CD4-positive, alpha-beta memory T cell (primary cell): ENCODE results near the gene FNDC3B. TPM values are rescaled to one million over a fixed set of nuclear protein-coding genes. Genes with fewer than 3 reads are reported as not detected.

Experiments
- CTCF ChIA-PET: fragments of 350-600 bp; sonication (Branson Sonifier 250); formaldehyde crosslinking; loops from one replicate; lab custom pipeline; 2021; ENCODE audit warnings: inconsistent platforms; ENCODE audit not compliant: partially characterized antibody; lab: Charles Lee
- POLR2A ChIA-PET: fragments of 350-600 bp; sonication (Branson Sonifier 250); formaldehyde crosslinking; loops from one replicate; lab custom pipeline; 2021; ENCODE audit not compliant: partially characterized antibody; lab: Charles Lee
- DNase-seq, 5 donors: peaks; one replicate each; pipeline versions ENCODE4 v3.0.0 to v3.0.0-alpha.2; 2020 to 2022; ENCODE audit warnings: mixed read lengths in 1 of 5
- H3K27ac ChIP-seq: one replicate; pipeline ENCODE4 v1.7.0; 2013; ENCODE audit warnings: low read depth, low read length
- H3K27me3 ChIP-seq: 2 replicates; pipeline ENCODE4 v1.7.0; 2013; ENCODE audit warnings: mild to moderate bottlenecking, low read length, moderate library complexity; ENCODE audit not compliant: insufficient read depth
- H3K36me3 ChIP-seq: 2 replicates; pipeline ENCODE4 v1.7.0; 2013; ENCODE audit warnings: mild to moderate bottlenecking, low read length, moderate library complexity; ENCODE audit not compliant: insufficient read depth
- H3K4me1 ChIP-seq: 2 replicates; pipeline ENCODE4 v1.7.0; 2013; ENCODE audit warnings: mild to moderate bottlenecking, low read length, moderate library complexity; ENCODE audit not compliant: insufficient read depth
- H3K4me3 ChIP-seq, 2 donors: one replicate each; pipeline ENCODE4 v1.7.0; 2013; ENCODE audit warnings: low read length in 2 of 2, mild to moderate bottlenecking in 1 of 2
- H3K9me3 ChIP-seq, 2 donors: one replicate each; pipeline ENCODE4 v1.7.0; 2013; ENCODE audit warnings: low read length in 2 of 2, control low read depth in 1 of 2; ENCODE audit not compliant: control insufficient read depth in 1 of 2
- H3K27ac Mint-ChIP-seq, 7 donors: one replicate each; pipeline ENCODE4 v1.8.0; 2020 to 2021; ENCODE audit warnings: mixed read lengths in 7 of 7, mild to moderate bottlenecking in 6 of 7, inconsistent platforms in 3 of 7, moderate library complexity in 3 of 7
- H3K27me3 Mint-ChIP-seq, 2 donors: one replicate each; pipeline ENCODE4 v1.8.0; 2020 to 2021; ENCODE audit warnings: mixed read lengths in 2 of 2
- H3K36me3 Mint-ChIP-seq, 2 donors: one replicate each; pipeline ENCODE4 v1.8.0; 2020 to 2021; ENCODE audit warnings: mixed read lengths in 2 of 2, inconsistent platforms in 1 of 2, mild to moderate bottlenecking in 1 of 2
- H3K4me1 Mint-ChIP-seq, 4 donors: one replicate each; pipeline ENCODE4 v1.8.0; 2020 to 2021; ENCODE audit warnings: mixed read lengths in 4 of 4, mild to moderate bottlenecking in 1 of 4
- H3K4me3 Mint-ChIP-seq, 8 donors: one replicate each; pipeline ENCODE4 v1.8.0; 2020 to 2021; ENCODE audit warnings: mixed read lengths in 8 of 8, mild to moderate bottlenecking in 7 of 8, moderate library complexity in 6 of 8, inconsistent platforms in 3 of 8
- H3K9me3 Mint-ChIP-seq, 8 donors: one replicate each; pipeline ENCODE4 v1.8.0; 2020 to 2021; ENCODE audit warnings: mixed read lengths in 8 of 8, mild to moderate bottlenecking in 5 of 8, inconsistent platforms in 3 of 8, moderate library complexity in 1 of 8
- intact Hi-C: fragments of 100-400 bp; cut with micrococcal nuclease; formaldehyde crosslinking; loops from one replicate; pipeline ENCODE4 v1.15.1; 2023
- polyA plus RNA-seq, 2 donors: library from polyadenylated mRNA; unstranded; fragments of 300-500 nt; fragmentation: Illumina TruSeq; gene quantifications; one replicate each; pipeline ENCODE4 v1.2.3, GENCODE V29; 2021
- total RNA-seq, 2 experiments: library from RNA; stranded (reverse); gene quantifications; one replicate each; pipeline ENCODE4 v1.2.3, GENCODE V29; 2021

FNDC3B gene
- total and polyA plus RNA-seq, 4 experiments from 2014 or later = 10.9 to 18.2 (median 14.8) TPM

GRCh38 chr3:172259111-172259541, 219.7 kb downstream of the FNDC3B start:
- H3K27ac ChIP-seq = no peak overlapping the region
- no peaks in the 10 kb centered on the region for H3K4me1 Mint-ChIP-seq
- H3K27ac Mint-ChIP-seq = peak overlapping the region in 1 of 7 donors; percentile 18

GRCh38 chr3:172259726-172260248, 220.4 kb downstream of the FNDC3B start:
- no peak overlapping the region for H3K27ac Mint-ChIP-seq
- no peak overlapping the region for H3K27ac ChIP-seq
- peaks cover 22 to 58% of the 10 kb centered on the region in 2 donors for H3K36me3 Mint-ChIP-seq
- DNase-seq = no peak
- H3K27me3 Mint-ChIP-seq = no peaks in the 10 kb centered on the region
- H3K4me1 ChIP-seq = no peaks in the 10 kb centered on the region
- H3K36me3 ChIP-seq = no peaks in the 10 kb centered on the region
- no peaks in the 10 kb centered on the region for H3K27me3 ChIP-seq
- no peaks in the 10 kb centered on the region for H3K9me3 Mint-ChIP-seq
- no peaks in the 10 kb centered on the region for H3K9me3 ChIP-seq
- POLR2A ChIA-PET = no interaction called here
- CTCF ChIA-PET = interaction anchor here (1.0 to 1.4 kb wide), 2 partner anchors 73 to 224 kb away, joined by 4 to 5 read pairs; no protein-coding TSS in a partner anchor
- intact Hi-C loops = no loop called here
- H3K4me3 Mint-ChIP-seq = no peak overlapping the region
- H3K4me3 ChIP-seq = no peak overlapping the region
- H3K4me1 Mint-ChIP-seq = no peaks in the 10 kb centered on the region

More at GRCh38 chr3:172259111-172259541, 219.7 kb downstream of the FNDC3B start:
- Histone ChIP-seq H3K36me3 (no peaks in the 10 kb centered on the region), H3K27me3 (no peaks in the 10 kb centered on the region), H3K4me1 (no peaks in the 10 kb centered on the region), H3K4me3 (no peak overlapping the region), H3K9me3 (no peaks in the 10 kb centered on the region)
- Mint-ChIP-seq H3K4me3 (no peak overlapping the region), H3K36me3 (peaks cover 27 to 59% of the 10 kb centered on the region in 2 donors), H3K9me3 (no peaks in the 10 kb centered on the region), H3K27me3 (no peaks in the 10 kb centered on the region)
- intact Hi-C loops = no loop called here
- CTCF ChIA-PET = interaction anchor here (1.4 kb wide), 1 partner anchor 73 kb away, joined by 4 read pairs; no protein-coding TSS in a partner anchor
- no peak for DNase-seq
- POLR2A ChIA-PET = no interaction called here

GRCh38 chr3:172260381-172260780, 221.0 kb downstream of the FNDC3B start:
- H3K27ac Mint-ChIP-seq = no peak overlapping the region
- no peaks in the 10 kb centered on the region for H3K4me1 ChIP-seq
- no peak overlapping the region for H3K4me3 Mint-ChIP-seq
- no peak overlapping the region for H3K4me3 ChIP-seq
- no peaks in the 10 kb centered on the region for H3K9me3 Mint-ChIP-seq
- H3K27me3 Mint-ChIP-seq = no peaks in the 10 kb centered on the region
- no peaks in the 10 kb centered on the region for H3K27me3 ChIP-seq
- peaks cover 23 to 55% of the 10 kb centered on the region in 2 donors for H3K36me3 Mint-ChIP-seq
- no peaks in the 10 kb centered on the region for H3K4me1 Mint-ChIP-seq
- H3K36me3 ChIP-seq = no peaks in the 10 kb centered on the region
- CTCF ChIA-PET = interaction anchor here (1.0 to 1.4 kb wide), 2 partner anchors 72 to 225 kb away, joined by 4 to 5 read pairs; no protein-coding TSS in a partner anchor
- intact Hi-C loops = no loop called here
- no peaks in the 10 kb centered on the region for H3K9me3 ChIP-seq
- POLR2A ChIA-PET = no interaction called here
- no peak overlapping the region for H3K27ac ChIP-seq
- no peak for DNase-seq

GRCh38 chr3:172261054-172261453, 221.7 kb downstream of the FNDC3B start:
- DNase-seq = no peak
- intact Hi-C loops = no loop called here
- Mint-ChIP-seq H3K27ac (no peak overlapping the region), H3K4me1 (no peaks in the 10 kb centered on the region), H3K9me3 (no peaks in the 10 kb centered on the region), H3K36me3 (peaks cover 21 to 50% of the 10 kb centered on the region in 2 donors), H3K27me3 (no peaks in the 10 kb centered on the region), H3K4me3 (no peak overlapping the region)
- Histone ChIP-seq H3K27ac (no peak overlapping the region), H3K36me3 (no peaks in the 10 kb centered on the region), H3K4me1 (no peaks in the 10 kb centered on the region), H3K27me3 (no peaks in the 10 kb centered on the region), H3K4me3 (no peak overlapping the region), H3K9me3 (no peaks in the 10 kb centered on the region)
- ChIA-PET CTCF (interaction anchor here (1.0 kb wide), 1 partner anchor 226 kb away, joined by 5 read pairs; no protein-coding TSS in a partner anchor), POLR2A (no interaction called here)

GRCh38 chr3:172262991-172263608, 223.7 kb downstream of the FNDC3B start:
- Mint-ChIP-seq H3K27ac (no peak overlapping the region), H3K9me3 (no peaks in the 10 kb centered on the region), H3K36me3 (peaks cover 19 to 44% of the 10 kb centered on the region in 2 donors), H3K4me1 (no peaks in the 10 kb centered on the region), H3K27me3 (no peaks in the 10 kb centered on the region), H3K4me3 (no peak overlapping the region)
- intact Hi-C loops = no loop called here
- H3K4me3 ChIP-seq = no peak overlapping the region
- H3K4me1 ChIP-seq = no peaks in the 10 kb centered on the region
- H3K27me3 ChIP-seq = no peaks in the 10 kb centered on the region
- no peaks in the 10 kb centered on the region for H3K36me3 ChIP-seq
- CTCF ChIA-PET = no interaction called here
- POLR2A ChIA-PET = no interaction called here
- H3K9me3 ChIP-seq = no peaks in the 10 kb centered on the region
- no peak overlapping the region for H3K27ac ChIP-seq
- DNase-seq = no peak

GRCh38 chr3:172263781-172264486, 224.6 kb downstream of the FNDC3B start:
- Histone ChIP-seq H3K27ac (no peak overlapping the region), H3K9me3 (no peaks in the 10 kb centered on the region), H3K27me3 (no peaks in the 10 kb centered on the region), H3K36me3 (no peaks in the 10 kb centered on the region), H3K4me1 (no peaks in the 10 kb centered on the region), H3K4me3 (no peak overlapping the region)
- Mint-ChIP-seq H3K36me3 (peaks cover 17 to 37% of the 10 kb centered on the region in 2 donors), H3K27ac (peak overlapping the region in 1 of 7 donors; percentile 1), H3K4me3 (no peak overlapping the region), H3K9me3 (no peaks in the 10 kb centered on the region), H3K27me3 (no peaks in the 10 kb centered on the region), H3K4me1 (no peaks in the 10 kb centered on the region)
- intact Hi-C loops = no loop called here
- ChIA-PET POLR2A (no interaction called here), CTCF (no interaction called here)
- no peak for DNase-seq

GRCh38 chr3:172266103-172266502, 226.7 kb downstream of the FNDC3B start:
- Mint-ChIP-seq H3K4me1 (no peaks in the 10 kb centered on the region), H3K4me3 (no peak overlapping the region), H3K36me3 (peaks cover 16 to 37% of the 10 kb centered on the region in 2 donors), H3K27me3 (no peaks in the 10 kb centered on the region), H3K27ac (no peak overlapping the region), H3K9me3 (no peaks in the 10 kb centered on the region)
- Histone ChIP-seq H3K4me1 (no peaks in the 10 kb centered on the region), H3K9me3 (no peaks in the 10 kb centered on the region), H3K27me3 (no peaks in the 10 kb centered on the region), H3K4me3 (no peak overlapping the region), H3K27ac (no peak overlapping the region), H3K36me3 (no peaks in the 10 kb centered on the region)
- intact Hi-C loops = no loop called here
- DNase-seq = no peak
- POLR2A ChIA-PET = no interaction called here
- CTCF ChIA-PET = interaction anchor here (0.7 kb wide), 1 partner anchor 12 kb away, joined by 3 read pairs; no protein-coding TSS in a partner anchor
